Adrenal gland (tissue), 5 donors: ENCODE results near the gene TMEM163.

ENCODE experiments used
- POLR2A ChIP-seq, 2 donors: fragments of 450-650 bp; IDR thresholded peaks; one replicate each; pipeline ENCODE4 v1.6.1; 2017; ENCODE audit warnings: antibody characterized with exemption in 2 of 2, mild to moderate bottlenecking in 2 of 2, moderate library complexity in 1 of 2
- TF ChIP-seq, protein P1 (sequence below), 6 experiments: fragments of 450-650 bp in 4 of 6; fragments of 200-600 bp in 2 of 6; sonication (generic) in 1 of 6; IDR thresholded peaks; 1 replicate in 5 of 6; 2 replicates in 1 of 6; pipeline versions ENCODE4 v1.5.1 to v1.8.0; 2016 to 2021; ENCODE audit warnings: antibody characterized with exemption in 6 of 6, mild to moderate bottlenecking in 2 of 6, moderate library complexity in 1 of 6
- donor health status: DM: no; HTN: no; CAD: no.

DNA sequence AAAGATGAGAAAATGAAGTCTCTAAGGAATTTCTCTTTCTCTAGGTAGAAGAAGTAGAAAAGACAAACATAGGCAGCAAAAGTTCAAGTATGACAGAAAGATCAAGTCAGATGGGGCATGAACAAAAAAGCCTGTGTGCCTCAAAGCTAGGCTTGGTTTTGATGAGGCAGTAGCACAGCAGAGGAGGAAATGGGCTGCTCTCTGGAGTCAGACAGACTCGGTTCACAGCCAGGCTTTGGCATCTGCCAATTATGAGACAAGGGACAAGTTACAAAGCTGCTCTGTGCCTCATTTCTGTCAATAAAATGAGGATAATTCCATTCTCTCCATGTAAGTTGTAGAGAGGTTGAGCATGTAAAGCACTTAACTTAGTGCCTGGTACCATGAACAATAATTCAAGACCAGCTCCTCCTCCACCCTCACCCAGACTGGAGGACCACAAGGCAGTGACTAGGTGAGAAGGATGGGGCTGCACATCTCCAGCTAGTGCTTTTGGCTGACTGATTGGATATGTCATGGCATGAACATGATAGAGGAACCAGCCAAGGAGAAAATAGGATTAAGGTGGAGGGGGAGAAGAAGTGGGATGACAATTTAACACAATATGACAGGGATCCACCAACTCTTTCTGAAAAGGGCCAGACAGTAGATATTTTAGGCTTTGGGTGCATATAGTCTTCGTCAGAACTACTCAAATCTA is 84.6 kb downstream of the TMEM163 start:
- no peak for TF ChIP-seq POLR2A (IDR thresholded peaks at IDR 0.05)
- TF ChIP-seq, protein P1, sequence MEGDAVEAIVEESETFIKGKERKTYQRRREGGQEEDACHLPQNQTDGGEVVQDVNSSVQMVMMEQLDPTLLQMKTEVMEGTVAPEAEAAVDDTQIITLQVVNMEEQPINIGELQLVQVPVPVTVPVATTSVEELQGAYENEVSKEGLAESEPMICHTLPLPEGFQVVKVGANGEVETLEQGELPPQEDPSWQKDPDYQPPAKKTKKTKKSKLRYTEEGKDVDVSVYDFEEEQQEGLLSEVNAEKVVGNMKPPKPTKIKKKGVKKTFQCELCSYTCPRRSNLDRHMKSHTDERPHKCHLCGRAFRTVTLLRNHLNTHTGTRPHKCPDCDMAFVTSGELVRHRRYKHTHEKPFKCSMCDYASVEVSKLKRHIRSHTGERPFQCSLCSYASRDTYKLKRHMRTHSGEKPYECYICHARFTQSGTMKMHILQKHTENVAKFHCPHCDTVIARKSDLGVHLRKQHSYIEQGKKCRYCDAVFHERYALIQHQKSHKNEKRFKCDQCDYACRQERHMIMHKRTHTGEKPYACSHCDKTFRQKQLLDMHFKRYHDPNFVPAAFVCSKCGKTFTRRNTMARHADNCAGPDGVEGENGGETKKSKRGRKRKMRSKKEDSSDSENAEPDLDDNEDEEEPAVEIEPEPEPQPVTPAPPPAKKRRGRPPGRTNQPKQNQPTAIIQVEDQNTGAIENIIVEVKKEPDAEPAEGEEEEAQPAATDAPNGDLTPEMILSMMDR (IDR thresholded peaks at IDR 0.05), result no peak
